ENCODE data around the gene ME1. TPM values are rescaled to one million over a fixed set of nuclear protein-coding genes. Genes with fewer than 3 reads are reported as not detected.
"Not testable (repeated sequence)": the region's sequence is repeated elsewhere in the genome, so short reads cannot be mapped to it uniquely, and the experiment has no call there.

Gene ME1
- total RNA-seq, 1 donor from 2014 or later = 22.3 TPM

GRCh38 chr6:83198486-83199172 is 232.2 kb downstream of the ME1 start:
- no peak for DNase-seq
- no peaks in the 10 kb centered on the region for H3K27me3 ChIP-seq (ENCODE audit: low read depth)
- intact Hi-C loops (cut with micrococcal nuclease) = no loop called here
- H3K36me3 ChIP-seq = peaks cover 12% of the 10 kb centered on the region
- no peaks in the 10 kb centered on the region for H3K9me3 ChIP-seq (replicated peaks)
- peaks cover 13% of the 10 kb centered on the region for H3K4me1 ChIP-seq
- no peak overlapping the region for H3K27ac ChIP-seq (replicated peaks)
- no peak for TF ChIP-seq CTCF (IDR thresholded peaks at IDR 0.05; ENCODE audit: borderline replicate concordance)
- no peak overlapping the region for H3K4me3 ChIP-seq

GRCh38 chr6:83193747-83194566 is 236.9 kb downstream of the ME1 start:
- intact Hi-C loops (cut with micrococcal nuclease) = no loop called here
- Histone ChIP-seq H3K36me3 (peaks cover 12% of the 10 kb centered on the region), H3K9me3 (replicated peaks) (no peaks in the 10 kb centered on the region), H3K4me3 (peak overlapping the region; percentile 97), H3K4me1 (peaks cover 40% of the 10 kb centered on the region), H3K27me3 (ENCODE audit: low read depth) (no peaks in the 10 kb centered on the region), H3K27ac (replicated peaks) (peak overlapping the region; percentile 84)
- DNase-seq = peak; percentile 49
- no peak for TF ChIP-seq CTCF (IDR thresholded peaks at IDR 0.05; ENCODE audit: borderline replicate concordance)

- no peak for TF ChIP-seq CTCF (IDR thresholded peaks at IDR 0.05; ENCODE audit: borderline replicate concordance)
- H3K9me3 ChIP-seq (replicated peaks) = no peaks in the 10 kb centered on the region
- peak within 1 kb of the TSS; percentile 97 for H3K4me3 ChIP-seq
- H3K27me3 ChIP-seq (ENCODE audit: low read depth) = no peaks in the 10 kb centered on the region
- H3K27ac ChIP-seq (replicated peaks) = peak within 1 kb of the TSS; percentile 84
- peaks cover 40% of the 10 kb centered on the region for H3K4me1 ChIP-seq
- intact Hi-C loops (cut with micrococcal nuclease) = no loop called here
- peaks cover 17% of the 10 kb centered on the region for H3K36me3 ChIP-seq
- DNase-seq = peak; percentile 92
Observed at GRCh38 chr6:83192871-83193746, 237.7 kb downstream of the ME1 start, which contains the start of the genes PGM3 and RWDD2A. Gene PGM3 (minus strand): TSS chr6:83193265. CDS start chr6:83191012, 2,253 bp downstream. Gene RWDD2A (plus strand): TSS chr6:83193357. CDS start chr6:83194452, 1,095 bp downstream.

- Histone ChIP-seq H3K27me3 (ENCODE audit: low read depth) (no peaks in the 10 kb centered on the region), H3K4me3 (peak overlapping the region; percentile 97), H3K9me3 (replicated peaks) (no peaks in the 10 kb centered on the region), H3K27ac (replicated peaks) (peak overlapping the region; percentile 84), H3K36me3 (peaks cover 20% of the 10 kb centered on the region), H3K4me1 (peaks cover 40% of the 10 kb centered on the region)
- no peak for DNase-seq
- no peak for TF ChIP-seq CTCF (IDR thresholded peaks at IDR 0.05; ENCODE audit: borderline replicate concordance)
- intact Hi-C loops (cut with micrococcal nuclease) = no loop called here
Observed at GRCh38 chr6:83192456-83192855, 238.4 kb downstream of the ME1 start.

GRCh38 chr6:83191974-83192373 is 238.9 kb downstream of the ME1 start:
- DNase-seq; H3K27me3 ChIP-seq (ENCODE audit: low read depth); intact Hi-C loops (cut with micrococcal nuclease); H3K9me3 ChIP-seq (replicated peaks); H3K27ac ChIP-seq (replicated peaks): not testable (repeated sequence)
- Histone ChIP-seq H3K4me1 (peaks cover 40% of the 10 kb centered on the region), H3K4me3 (peak overlapping the region; percentile 97), H3K36me3 (peaks cover 20% of the 10 kb centered on the region)
